T follicular helper cell (primary cell): Measurements from ENCODE around the gene ANTXR1.

Source experiments
- DNase-seq: peaks from one replicate; pipeline ENCODE4 v3.0.0-alpha.2; 2020; ENCODE audit warnings: low read depth

The ANTXR1 gene

GRCh38 chr2:69034122-69034521 lies 21.1 kb downstream of the ANTXR1 start:
- no peak for DNase-seq

- no peak for DNase-seq
These were observed 21.9 kb downstream of the ANTXR1 start for GRCh38 chr2:69034845-69035244.

GRCh38 chr2:69036926-69037325 lies 23.9 kb downstream of the ANTXR1 start:
- DNase-seq = no peak

GRCh38 chr2:69041214-69041613 lies 28.2 kb downstream of the ANTXR1 start:
- DNase-seq = no peak

GRCh38 chr2:69043736-69044400 lies 30.9 kb downstream of the ANTXR1 start:
- no peak for DNase-seq

GRCh38 chr2:69046221-69046662 lies 33.3 kb downstream of the ANTXR1 start:
- DNase-seq = no peak

- no peak for DNase-seq
These were observed 34.7 kb downstream of the ANTXR1 start for GRCh38 chr2:69047625-69048145.

GRCh38 chr2:69050802-69051201 lies 37.8 kb downstream of the ANTXR1 start:
- DNase-seq = no peak

- no peak for DNase-seq
These were observed 40.5 kb downstream of the ANTXR1 start for GRCh38 chr2:69053416-69053965.

- no peak for DNase-seq
These were observed 41.5 kb downstream of the ANTXR1 start for GRCh38 chr2:69054431-69054830.

GRCh38 chr2:69055688-69056470 lies 42.9 kb downstream of the ANTXR1 start:
- DNase-seq = no peak

GRCh38 chr2:69057660-69058059 lies 44.7 kb downstream of the ANTXR1 start:
- DNase-seq = no peak

- DNase-seq = no peak
These were observed 46.8 kb downstream of the ANTXR1 start for GRCh38 chr2:69059731-69060290.

- no peak for DNase-seq
These were observed 48.0 kb downstream of the ANTXR1 start for GRCh38 chr2:69060938-69061501.

GRCh38 chr2:69061525-69061924 lies 48.5 kb downstream of the ANTXR1 start:
- DNase-seq = no peak

- no peak for DNase-seq
These were observed 49.5 kb downstream of the ANTXR1 start for GRCh38 chr2:69062307-69062962.

- DNase-seq = no peak
These were observed 52.9 kb downstream of the ANTXR1 start for GRCh38 chr2:69065735-69066336.

- no peak for DNase-seq
These were observed 54.1 kb downstream of the ANTXR1 start for GRCh38 chr2:69067026-69067630.

GRCh38 chr2:69067866-69068265 lies 54.9 kb downstream of the ANTXR1 start:
- DNase-seq = no peak

- no peak for DNase-seq
These were observed 58.0 kb downstream of the ANTXR1 start for GRCh38 chr2:69070969-69071368.
